ENCODE results near the gene TSPAN18.

The TSPAN18 gene

GRCh38 chr11:44699497-44700408 is 27.0 kb upstream of the TSPAN18 start:
- no peak for DNase-seq (ENCODE audit: low read depth)
- H3K4me3 ChIP-seq (ENCODE audit: low read depth, low read length): no peak overlapping the region
- no peak for TF ChIP-seq CTCF (IDR thresholded peaks at IDR 0.05; ENCODE audit: low read depth, low read length, missing control alignments)

GRCh38 chr11:44701276-44701675 is 25.5 kb upstream of the TSPAN18 start:
- TF ChIP-seq CTCF (IDR thresholded peaks at IDR 0.05; ENCODE audit: low read depth, low read length, missing control alignments): no peak
- DNase-seq (ENCODE audit: low read depth): no peak
- H3K4me3 ChIP-seq (ENCODE audit: low read depth, low read length): no peak overlapping the region

GRCh38 chr11:44702889-44703288 is 23.9 kb upstream of the TSPAN18 start:
- no peak for TF ChIP-seq CTCF (IDR thresholded peaks at IDR 0.05; ENCODE audit: low read depth, low read length, missing control alignments)
- no peak for DNase-seq (ENCODE audit: low read depth)

GRCh38 chr11:44707094-44707493 is 19.7 kb upstream of the TSPAN18 start:
- H3K4me3 ChIP-seq (ENCODE audit: low read depth, low read length): no peak overlapping the region
- TF ChIP-seq CTCF (IDR thresholded peaks at IDR 0.05; ENCODE audit: low read depth, low read length, missing control alignments): no peak
- no peak for DNase-seq (ENCODE audit: low read depth)

More at GRCh38 chr11:44702889-44703288, 23.9 kb upstream of the TSPAN18 start:
- H3K4me3 ChIP-seq (ENCODE audit: low read depth, low read length): no peak overlapping the region

GRCh38 chr11:44708009-44708408 is 18.8 kb upstream of the TSPAN18 start:
- TF ChIP-seq CTCF (IDR thresholded peaks at IDR 0.05; ENCODE audit: low read depth, low read length, missing control alignments): no peak
- no peak for DNase-seq (ENCODE audit: low read depth)
- H3K4me3 ChIP-seq (ENCODE audit: low read depth, low read length): no peak overlapping the region

GRCh38 chr11:44708523-44709280 is 18.1 kb upstream of the TSPAN18 start:
- TF ChIP-seq CTCF (IDR thresholded peaks at IDR 0.05; ENCODE audit: low read depth, low read length, missing control alignments): no peak
- DNase-seq (ENCODE audit: low read depth): no peak
- H3K4me3 ChIP-seq (ENCODE audit: low read depth, low read length): no peak overlapping the region
